Body of pancreas (tissue), 4 donors: Measurements from ENCODE around the gene MROH7. TPM values are rescaled to one million over a fixed set of nuclear protein-coding genes. Genes with fewer than 3 reads are reported as not detected.

Source experiments
- ATAC-seq: fragments of 150-250 bp; one replicate; pipeline ENCODE4 v1.9.1; 2016
- DNase-seq, 4 donors: peaks; one replicate each; pipeline ENCODE4 v3.0.0-alpha.2; 2019
- H3K27ac ChIP-seq, 4 donors: fragments of 200-600 bp; sonication (generic); 1 replicate in 3 of 4; 2 replicates in 1 of 4; pipeline versions ENCODE4 v1.5.1 to v1.6.1; 2016 to 2019; ENCODE audit warnings: mild to moderate bottlenecking in 1 of 4, mixed read lengths in 1 of 4, moderate library complexity in 1 of 4
- H3K27me3 ChIP-seq, 2 donors: fragments of 200-600 bp; sonication (generic); one replicate each; pipeline ENCODE4 v1.6.0; 2016; ENCODE audit warnings: mild to moderate bottlenecking in 1 of 2
- H3K36me3 ChIP-seq, 2 donors: fragments of 200-600 bp; sonication (generic); replicated peaks in 1 of 2; 2 replicates each; pipeline ENCODE4 v1.5.1; 2016; ENCODE audit warnings: low read depth in 2 of 2; ENCODE audit not compliant: insufficient read depth in 1 of 2
- H3K4me1 ChIP-seq: fragments of 200-600 bp; sonication (generic); one replicate; pipeline ENCODE4 v1.6.0; 2016
- H3K4me3 ChIP-seq, 2 donors: fragments of 200-600 bp; sonication (generic); 1 replicate in 1 of 2; 2 replicates in 1 of 2; pipeline ENCODE4 v1.5.1; 2016 to 2019
- H3K9me3 ChIP-seq, 3 donors: fragments of 200-600 bp; sonication (generic); 1 replicate in 2 of 3; 2 replicates in 1 of 3; pipeline ENCODE4 v1.5.1; 2016
- CTCF ChIP-seq, 7 experiments: fragments of 450-650 bp in 4 of 7; fragments of 200-600 bp in 3 of 7; sonication (generic) in 3 of 7; IDR thresholded peaks; one replicate each; pipeline ENCODE4 v1.5.1; 2016 to 2019; ENCODE audit warnings: antibody characterized with exemption in 7 of 7
- POLR2A ChIP-seq, 3 donors: fragments of 450-650 bp; IDR thresholded peaks; one replicate each; pipeline ENCODE4 v1.6.1; 2016; ENCODE audit warnings: antibody characterized with exemption in 3 of 3, mild to moderate bottlenecking in 2 of 3
- WGBS, 2 donors: methylation state at CpG; one replicate each; pipeline ENCODE4 v1.1.5; 2017; 5-methylcytosine and 5-hydroxymethylcytosine counted together
- intact Hi-C: fragments of 100-400 bp; cut with DNase I; formaldehyde crosslinking; loops from one replicate; pipeline ENCODE4 v1.15.1; 2023
- total RNA-seq, 2 donors: library from RNA; depleted of rRNA; stranded (reverse); fragments of >200 nt; gene quantifications; one replicate each; pipeline ENCODE4 v1.1.0, GENCODE V29; 2016

The MROH7 gene
- total RNA-seq, 2 donors from 2014 or later = 0.66 to 2.6 TPM

GRCh38 chr1:54609301-54609921 lies 32.2 kb upstream of the MROH7 start:
- ATAC-seq (no peak), DNase-seq (no peak)
- H3K27me3 ChIP-seq = no peaks in the 10 kb centered on the region
- 68 to 93% methylated on average over 3 to 16 of the region's 16 CpGs for WGBS, 2 donors
- intact Hi-C loops = no loop called here
- TF ChIP-seq CTCF (IDR thresholded peaks at IDR 0.05) (no peak), POLR2A (IDR thresholded peaks at IDR 0.05) (no peak)
- H3K36me3 ChIP-seq = no peaks in the 10 kb centered on the region
- no peak overlapping the region for H3K27ac ChIP-seq
- no peak overlapping the region for H3K4me3 ChIP-seq
- no peaks in the 10 kb centered on the region for H3K4me1 ChIP-seq
- H3K9me3 ChIP-seq = no peaks in the 10 kb centered on the region

DNA sequence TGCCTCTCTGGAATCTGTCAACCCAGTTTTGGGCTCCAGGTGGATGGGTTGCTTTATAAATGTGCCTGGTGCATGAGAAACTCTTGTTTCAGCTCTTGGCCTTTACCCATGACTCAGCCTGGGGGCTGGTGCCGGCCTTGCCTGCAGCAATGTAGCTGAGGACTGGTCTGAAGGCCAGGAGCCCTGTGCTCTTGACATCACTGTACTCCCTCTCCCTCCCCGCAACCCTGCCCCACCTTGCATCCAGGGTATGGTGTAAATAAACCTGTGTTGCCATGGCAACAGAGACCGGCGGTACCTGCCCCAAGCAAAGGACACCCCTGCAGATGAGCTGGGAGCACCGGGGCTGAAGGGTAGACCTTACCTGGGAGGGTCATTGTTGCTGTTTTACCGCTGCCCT lies 31.5 kb upstream of the MROH7 start:
- no peak for DNase-seq

DNA sequence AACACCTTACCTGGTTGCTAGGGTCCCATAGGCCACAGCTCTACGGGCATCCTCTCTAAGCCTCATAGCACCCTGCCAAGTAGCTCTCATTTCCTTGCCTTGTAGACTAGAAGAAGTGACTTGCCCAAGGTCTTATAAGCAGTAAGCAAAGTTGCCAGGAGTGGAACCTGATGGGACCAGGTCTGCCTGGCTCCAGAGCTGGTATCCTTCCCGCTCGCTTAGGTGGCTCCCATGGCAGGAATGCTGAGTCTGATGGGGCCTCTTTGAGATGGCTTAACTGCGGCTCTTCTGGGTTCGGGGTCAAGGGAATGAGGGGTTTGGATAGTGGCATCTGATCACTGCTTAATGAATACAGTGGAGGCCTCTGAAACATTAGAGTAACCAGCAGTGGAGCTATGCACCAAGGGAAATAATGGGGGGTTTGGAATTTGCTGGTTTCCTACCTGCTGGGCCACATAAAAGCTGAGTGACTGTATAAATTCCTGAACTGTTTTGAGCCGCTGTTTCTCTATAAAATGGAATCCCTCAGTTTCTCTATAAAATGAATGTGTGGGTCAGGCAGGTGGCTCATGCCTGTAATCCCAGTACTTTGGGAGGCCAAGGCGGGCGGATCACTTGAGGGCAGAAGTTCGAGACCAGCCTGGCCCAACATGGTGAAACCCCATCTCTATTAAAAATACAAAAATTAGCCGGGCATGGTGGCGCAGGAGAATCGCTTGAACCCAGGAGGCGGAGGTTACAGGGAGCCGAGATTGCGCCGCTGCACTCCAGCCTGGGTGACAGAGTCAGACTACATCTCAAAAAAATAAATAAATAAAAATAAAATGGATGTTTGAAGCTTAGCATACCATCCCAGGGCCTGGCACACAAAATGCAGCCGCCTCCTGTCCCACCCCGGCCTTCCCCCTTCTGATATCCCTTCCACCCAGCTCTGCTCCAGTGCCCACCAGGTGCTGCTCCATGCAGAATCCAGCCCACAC lies 30.7 kb upstream of the MROH7 start:
- H3K9me3 ChIP-seq = no peaks in the 10 kb centered on the region
- 93 to 95% methylated on average over 13 to 18 of the region's 18 CpGs for WGBS, 2 donors
- H3K4me3 ChIP-seq = no peak overlapping the region
- intact Hi-C loops = no loop called here
- H3K27ac ChIP-seq = no peak overlapping the region
- ATAC-seq = no peak
- no peaks in the 10 kb centered on the region for H3K36me3 ChIP-seq
- H3K4me1 ChIP-seq = no peaks in the 10 kb centered on the region
- no peaks in the 10 kb centered on the region for H3K27me3 ChIP-seq
- TF ChIP-seq CTCF (IDR thresholded peaks at IDR 0.05) (no peak), POLR2A (IDR thresholded peaks at IDR 0.05) (no peak)
- no peak for DNase-seq

More for the DNA sequence above, 31.5 kb upstream of the MROH7 start:
- intact Hi-C loops = no loop called here
- Histone ChIP-seq H3K27me3 (no peaks in the 10 kb centered on the region), H3K9me3 (no peaks in the 10 kb centered on the region), H3K4me3 (no peak overlapping the region), H3K36me3 (no peaks in the 10 kb centered on the region), H3K27ac (no peak overlapping the region), H3K4me1 (no peaks in the 10 kb centered on the region)
- no peak for ATAC-seq
- TF ChIP-seq POLR2A (IDR thresholded peaks at IDR 0.05) = no peak
- TF ChIP-seq CTCF (IDR thresholded peaks at IDR 0.05) = no peak
- 65 to 76% methylated on average over 4 to 6 of the region's 6 CpGs for WGBS, 2 donors

GRCh38 chr1:54611621-54612020 lies 30.0 kb upstream of the MROH7 start:
- Histone ChIP-seq H3K27me3 (no peaks in the 10 kb centered on the region), H3K27ac (no peak overlapping the region), H3K9me3 (no peaks in the 10 kb centered on the region), H3K4me1 (no peaks in the 10 kb centered on the region), H3K4me3 (no peak overlapping the region), H3K36me3 (no peaks in the 10 kb centered on the region)
- TF ChIP-seq CTCF (IDR thresholded peaks at IDR 0.05) = no peak
- DNase-seq (no peak), ATAC-seq (no peak)
- intact Hi-C loops = no loop called here
- 81 to 95% methylated on average over 2 to 8 of the region's 8 CpGs for WGBS, 2 donors
